ENCODE data around the gene PTPRD. TPM values are rescaled to one million over a fixed set of nuclear protein-coding genes. Genes with fewer than 3 reads are reported as not detected.
"Not testable (repeated sequence)": the region's sequence is repeated elsewhere in the genome, so short reads cannot be mapped to it uniquely, and the experiment has no call there.

PTPRD gene
- total RNA-seq, 1 experiment from 2014 or later: 1.8 TPM

GRCh38 chr9:9489183-9489582, 1123.6 kb downstream of the PTPRD start:
- no TSS peak for BruUV-seq (replicated peaks)
- H3K4me1 Mint-ChIP-seq (ENCODE audit: low read depth, unreplicated experiment): no peaks in the 10 kb centered on the region
- H3K27ac Mint-ChIP-seq (ENCODE audit: unreplicated experiment): no peak overlapping the region
- H3K27me3 Mint-ChIP-seq (ENCODE audit: unreplicated experiment): no peaks in the 10 kb centered on the region
- CTCF ChIA-PET: interaction anchor here (0.7 kb wide), 1 partner anchor 11 kb away, joined by 3 read pairs; no protein-coding TSS in a partner anchor
- no peak for DNase-seq
- no peak overlapping the region for H3K4me3 Mint-ChIP-seq (ENCODE audit: low read depth, unreplicated experiment)
- peaks cover 2% of the 10 kb centered on the region for H3K9me3 Mint-ChIP-seq (ENCODE audit: low read depth, unreplicated experiment)
- TF ChIP-seq, protein P1, sequence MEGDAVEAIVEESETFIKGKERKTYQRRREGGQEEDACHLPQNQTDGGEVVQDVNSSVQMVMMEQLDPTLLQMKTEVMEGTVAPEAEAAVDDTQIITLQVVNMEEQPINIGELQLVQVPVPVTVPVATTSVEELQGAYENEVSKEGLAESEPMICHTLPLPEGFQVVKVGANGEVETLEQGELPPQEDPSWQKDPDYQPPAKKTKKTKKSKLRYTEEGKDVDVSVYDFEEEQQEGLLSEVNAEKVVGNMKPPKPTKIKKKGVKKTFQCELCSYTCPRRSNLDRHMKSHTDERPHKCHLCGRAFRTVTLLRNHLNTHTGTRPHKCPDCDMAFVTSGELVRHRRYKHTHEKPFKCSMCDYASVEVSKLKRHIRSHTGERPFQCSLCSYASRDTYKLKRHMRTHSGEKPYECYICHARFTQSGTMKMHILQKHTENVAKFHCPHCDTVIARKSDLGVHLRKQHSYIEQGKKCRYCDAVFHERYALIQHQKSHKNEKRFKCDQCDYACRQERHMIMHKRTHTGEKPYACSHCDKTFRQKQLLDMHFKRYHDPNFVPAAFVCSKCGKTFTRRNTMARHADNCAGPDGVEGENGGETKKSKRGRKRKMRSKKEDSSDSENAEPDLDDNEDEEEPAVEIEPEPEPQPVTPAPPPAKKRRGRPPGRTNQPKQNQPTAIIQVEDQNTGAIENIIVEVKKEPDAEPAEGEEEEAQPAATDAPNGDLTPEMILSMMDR (IDR thresholded peaks at IDR 0.05; ENCODE audit: unreplicated experiment): no peak
- H3K36me3 Mint-ChIP-seq (ENCODE audit: insufficient read depth, unreplicated experiment): no peaks in the 10 kb centered on the region
- intact Hi-C loops (cut with micrococcal nuclease; ENCODE audit: unreplicated experiment): no loop called here

GRCh38 chr9:9483175-9483574, 1129.6 kb downstream of the PTPRD start:
- no peaks in the 10 kb centered on the region for H3K36me3 Mint-ChIP-seq (ENCODE audit: insufficient read depth, unreplicated experiment)
- DNase-seq: no peak
- no TSS peak for BruUV-seq (replicated peaks)
- H3K27me3 Mint-ChIP-seq (ENCODE audit: unreplicated experiment): no peaks in the 10 kb centered on the region
- no peak overlapping the region for H3K4me3 Mint-ChIP-seq (ENCODE audit: low read depth, unreplicated experiment)
- no peaks in the 10 kb centered on the region for H3K9me3 Mint-ChIP-seq (ENCODE audit: low read depth, unreplicated experiment)
- H3K4me1 Mint-ChIP-seq (ENCODE audit: low read depth, unreplicated experiment): no peaks in the 10 kb centered on the region
- TF ChIP-seq, protein P1 (IDR thresholded peaks at IDR 0.05; ENCODE audit: unreplicated experiment): no peak
- CTCF ChIA-PET: no interaction called here
- H3K27ac Mint-ChIP-seq (ENCODE audit: unreplicated experiment): no peak overlapping the region
- intact Hi-C loops (cut with micrococcal nuclease; ENCODE audit: unreplicated experiment): no loop called here

DNA sequence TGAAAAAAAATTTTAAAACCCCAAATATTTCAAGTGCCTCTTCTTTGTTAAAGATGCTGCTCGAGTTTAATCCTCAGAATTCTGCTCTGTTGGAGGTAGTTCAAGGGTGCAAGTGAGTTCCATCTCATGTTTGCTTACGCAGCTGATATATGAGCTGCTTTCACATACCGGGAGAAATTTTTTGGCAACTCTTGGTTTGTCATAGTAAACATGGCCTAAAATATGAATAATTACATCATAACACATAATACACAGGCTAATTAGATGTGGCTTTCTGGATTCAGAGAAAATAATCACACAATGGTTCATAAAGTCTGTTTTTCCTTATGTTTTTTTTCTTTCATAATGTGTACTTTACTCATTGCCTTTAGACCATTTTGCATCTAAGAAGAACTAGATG, 1134.1 kb downstream of the PTPRD start:
- BruUV-seq (replicated peaks): no TSS peak
- Mint-ChIP-seq H3K9me3 (ENCODE audit: low read depth, unreplicated experiment) (no peaks in the 10 kb centered on the region), H3K4me3 (ENCODE audit: low read depth, unreplicated experiment) (no peak overlapping the region), H3K27ac (ENCODE audit: unreplicated experiment) (no peak overlapping the region), H3K4me1 (ENCODE audit: low read depth, unreplicated experiment) (no peaks in the 10 kb centered on the region), H3K27me3 (ENCODE audit: unreplicated experiment) (no peaks in the 10 kb centered on the region), H3K36me3 (ENCODE audit: insufficient read depth, unreplicated experiment) (no peaks in the 10 kb centered on the region)
- DNase-seq: no peak
- intact Hi-C loops (cut with micrococcal nuclease; ENCODE audit: unreplicated experiment): no loop called here
- CTCF ChIA-PET: no interaction called here
- TF ChIP-seq, protein P1 (IDR thresholded peaks at IDR 0.05; ENCODE audit: unreplicated experiment): no peak

GRCh38 chr9:9469271-9469670, 1143.5 kb downstream of the PTPRD start:
- intact Hi-C loops (cut with micrococcal nuclease; ENCODE audit: unreplicated experiment): no loop called here
- DNase-seq: no peak
- Mint-ChIP-seq H3K36me3 (ENCODE audit: insufficient read depth, unreplicated experiment) (no peaks in the 10 kb centered on the region), H3K4me3 (ENCODE audit: low read depth, unreplicated experiment) (no peak overlapping the region), H3K9me3 (ENCODE audit: low read depth, unreplicated experiment) (no peaks in the 10 kb centered on the region), H3K27ac (ENCODE audit: unreplicated experiment) (no peak overlapping the region), H3K27me3 (ENCODE audit: unreplicated experiment) (no peaks in the 10 kb centered on the region), H3K4me1 (ENCODE audit: low read depth, unreplicated experiment) (no peaks in the 10 kb centered on the region)
- TF ChIP-seq, protein P1 (IDR thresholded peaks at IDR 0.05; ENCODE audit: unreplicated experiment): no peak
- CTCF ChIA-PET: no interaction called here
- no TSS peak for BruUV-seq (replicated peaks)

DNA sequence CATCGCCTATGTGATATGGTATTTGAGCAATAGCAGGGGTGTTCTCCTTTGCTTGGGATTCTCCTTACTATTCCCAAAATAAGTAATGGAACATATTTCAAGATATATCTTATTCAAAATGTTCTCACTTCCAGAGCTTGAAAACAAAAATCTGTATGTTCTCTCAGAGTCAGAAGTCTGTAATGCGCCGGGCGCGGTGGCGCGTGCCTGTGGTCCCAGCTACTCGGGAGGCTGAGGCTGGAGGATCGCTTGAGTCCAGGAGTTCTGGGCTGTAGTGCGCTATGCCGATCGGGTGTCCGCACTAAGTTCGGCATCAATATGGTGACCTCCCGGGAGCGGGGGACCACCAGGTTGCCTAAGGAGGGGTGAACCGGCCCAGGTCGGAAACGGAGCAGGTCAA, 1170.9 kb downstream of the PTPRD start:
- CTCF ChIA-PET; H3K4me3 Mint-ChIP-seq (ENCODE audit: low read depth, unreplicated experiment); H3K9me3 Mint-ChIP-seq (ENCODE audit: low read depth, unreplicated experiment); DNase-seq; H3K27ac Mint-ChIP-seq (ENCODE audit: unreplicated experiment); intact Hi-C loops (cut with micrococcal nuclease; ENCODE audit: unreplicated experiment); H3K4me1 Mint-ChIP-seq (ENCODE audit: low read depth, unreplicated experiment); BruUV-seq (replicated peaks); H3K36me3 Mint-ChIP-seq (ENCODE audit: insufficient read depth, unreplicated experiment); H3K27me3 Mint-ChIP-seq (ENCODE audit: unreplicated experiment): not testable (repeated sequence)

Measured in Calu3 (cell line).